Effector memory CD8-positive, alpha-beta T cell (primary cell): ENCODE data around the gene TPM2.

ENCODE experiments used
- ATAC-seq: fragments of 150-1000 bp; cut with Tn5 transposase; replicated peaks from 2 replicates; pipeline ENCODE4 v1.10.0; 2021; ENCODE audit warnings: mild to moderate bottlenecking, moderate library complexity
- DNase-seq, 3 experiments: peaks; one replicate each; pipeline ENCODE4 v3.0.0; 2021
- H3K27ac Mint-ChIP-seq, 2 donors: one replicate each; pipeline ENCODE4 v1.8.0; 2022; ENCODE audit warnings: mild to moderate bottlenecking in 2 of 2, mixed read lengths in 2 of 2, moderate library complexity in 2 of 2
- H3K27me3 Mint-ChIP-seq, 2 donors: one replicate each; pipeline ENCODE4 v1.8.0; 2022; ENCODE audit warnings: mixed read lengths in 2 of 2
- H3K36me3 Mint-ChIP-seq: one replicate; pipeline ENCODE4 v1.8.0; 2022; ENCODE audit warnings: mild to moderate bottlenecking, moderate library complexity, mixed read lengths; ENCODE audit not compliant: insufficient read depth
- H3K4me1 Mint-ChIP-seq, 2 donors: one replicate each; pipeline ENCODE4 v1.8.0; 2022; ENCODE audit warnings: low read depth in 2 of 2, mixed read lengths in 2 of 2
- H3K4me3 Mint-ChIP-seq, 2 donors: one replicate each; pipeline ENCODE4 v1.8.0; 2022; ENCODE audit warnings: mild to moderate bottlenecking in 2 of 2, mixed read lengths in 2 of 2, moderate library complexity in 2 of 2
- H3K9me3 Mint-ChIP-seq, 2 donors: one replicate each; pipeline ENCODE4 v1.8.0; 2022; ENCODE audit warnings: mixed read lengths in 2 of 2

Gene TPM2

DNA sequence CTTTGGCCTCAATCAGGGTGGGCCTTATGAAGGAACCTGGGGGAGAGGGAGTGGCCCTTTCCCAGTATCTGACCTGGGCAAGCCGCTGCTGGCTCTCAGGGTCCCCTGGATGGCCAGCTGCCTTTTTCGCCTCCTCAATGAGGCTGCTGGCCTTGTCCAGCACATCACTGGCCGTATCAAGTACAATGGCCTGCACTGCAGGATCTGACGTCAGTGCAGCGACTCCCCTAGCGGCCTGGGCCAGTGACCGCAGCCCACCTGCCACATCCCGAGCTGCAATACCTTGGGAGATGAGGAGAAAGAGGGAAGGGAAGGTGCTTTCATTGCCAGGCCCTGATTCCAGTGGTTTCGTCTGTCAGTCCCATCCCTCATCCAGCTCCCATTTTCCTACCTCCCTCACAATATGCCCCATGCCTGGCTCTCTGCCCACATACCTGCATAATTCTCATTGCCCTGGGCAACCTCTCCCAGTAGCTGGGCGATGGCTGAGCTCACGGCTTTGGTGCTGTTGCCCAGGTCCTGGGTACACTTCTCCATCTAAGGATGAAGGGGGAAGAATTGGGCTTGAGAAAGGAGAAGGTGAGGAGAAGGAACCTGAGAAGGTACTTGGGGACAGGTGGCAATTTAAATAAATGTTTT is 23.2 kb upstream of the TPM2 start:
- peak overlapping the region; percentile 50 to 57 for H3K27ac Mint-ChIP-seq
- H3K4me3 Mint-ChIP-seq = no peak overlapping the region
- H3K27me3 Mint-ChIP-seq = no peaks in the 10 kb centered on the region
- no peaks in the 10 kb centered on the region for H3K9me3 Mint-ChIP-seq
- H3K4me1 Mint-ChIP-seq = peaks cover 5 to 10% of the 10 kb centered on the region in 2 donors
- no peak for DNase-seq
- H3K36me3 Mint-ChIP-seq = peaks cover 93% of the 10 kb centered on the region
- ATAC-seq = no peak

DNA sequence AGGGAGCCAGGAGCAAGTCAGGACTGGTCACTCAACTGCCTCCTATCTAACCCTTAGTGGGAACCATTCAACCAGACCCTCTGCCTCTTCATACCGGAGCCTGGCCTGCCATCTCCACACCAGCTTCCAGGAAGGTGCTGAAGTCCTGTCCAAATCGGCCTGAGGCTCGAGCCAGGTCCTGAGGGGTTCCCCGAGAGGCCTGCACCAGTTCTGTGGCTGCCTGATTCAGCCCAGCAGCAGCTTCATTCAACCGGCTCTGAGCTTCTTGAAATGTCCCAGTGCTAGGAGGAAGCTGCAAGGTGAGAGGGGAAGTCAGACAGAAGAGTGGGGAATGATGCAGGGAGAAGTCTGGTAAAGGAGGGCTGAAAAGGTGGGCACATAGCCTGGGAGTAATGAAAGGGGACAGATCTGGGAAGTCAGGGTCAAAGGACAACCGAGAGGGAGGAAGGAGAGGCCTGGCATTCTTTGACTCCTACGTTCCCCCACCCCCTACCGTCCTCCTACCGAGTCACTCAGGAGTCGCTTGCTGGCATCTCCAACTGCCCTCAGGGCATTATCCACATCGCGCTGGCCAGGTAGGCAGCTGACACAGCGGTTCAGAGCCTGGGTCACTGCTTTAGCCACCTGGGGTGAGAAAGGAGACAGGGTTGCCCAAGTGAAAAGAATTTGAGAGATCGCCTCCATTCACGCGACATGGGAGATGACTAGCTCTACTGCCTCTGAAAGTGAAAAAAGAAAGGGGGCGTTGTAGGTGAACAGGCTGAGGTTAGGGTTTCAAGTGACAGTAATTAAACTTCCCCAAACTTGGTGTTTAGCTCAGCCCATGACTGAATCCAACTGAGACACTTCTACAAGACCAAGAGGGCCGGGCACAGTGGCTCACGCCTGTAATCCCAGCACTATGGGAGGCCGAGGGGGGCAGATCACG is 22.0 kb upstream of the TPM2 start:
- H3K4me3 Mint-ChIP-seq = no peak overlapping the region
- H3K4me1 Mint-ChIP-seq = peaks cover 5 to 10% of the 10 kb centered on the region in 2 donors
- H3K27me3 Mint-ChIP-seq = no peaks in the 10 kb centered on the region
- H3K36me3 Mint-ChIP-seq = peaks cover 97% of the 10 kb centered on the region
- H3K27ac Mint-ChIP-seq = peak overlapping the region; percentile 50 to 55
- ATAC-seq (no peak), DNase-seq (no peak)
- H3K9me3 Mint-ChIP-seq = no peaks in the 10 kb centered on the region

DNA sequence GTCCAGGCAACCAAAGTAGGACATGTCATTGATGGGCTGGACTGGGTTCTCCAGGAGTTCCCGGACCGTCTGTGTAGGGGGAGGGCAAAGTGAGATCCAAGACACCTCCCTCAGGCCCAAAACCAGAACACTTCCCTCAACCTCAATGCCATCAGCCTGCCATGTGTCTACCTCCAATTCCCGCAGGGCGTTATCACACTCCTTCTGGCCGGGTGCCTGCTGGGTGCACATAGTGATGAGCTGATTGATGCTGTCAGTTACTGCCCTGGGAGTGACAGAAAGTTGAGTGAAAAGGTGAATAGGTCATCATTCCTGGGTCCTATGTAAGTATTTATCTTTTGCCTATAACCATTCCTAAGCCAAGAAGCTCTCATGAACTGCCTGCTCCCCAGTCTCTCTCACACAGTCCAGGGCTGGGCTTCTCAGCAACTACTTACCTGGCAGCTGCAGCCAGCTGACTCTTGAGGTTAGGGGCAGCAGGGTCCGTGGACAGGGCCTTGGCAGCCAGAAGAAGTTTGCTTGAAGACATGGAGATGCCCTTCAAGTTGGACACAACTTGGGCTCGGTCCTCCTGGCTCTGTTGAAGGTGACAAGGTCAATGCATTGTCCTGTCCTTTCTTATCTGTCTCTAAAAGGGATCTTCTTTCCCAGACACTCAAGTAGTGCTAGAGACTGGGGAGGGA is 21.2 kb upstream of the TPM2 start:
- Mint-ChIP-seq H3K4me1 (peaks cover 4 to 5% of the 10 kb centered on the region in 2 donors), H3K9me3 (no peaks in the 10 kb centered on the region), H3K27ac (peak overlapping the region in 1 of 2 donors; percentile 55), H3K27me3 (no peaks in the 10 kb centered on the region), H3K4me3 (no peak overlapping the region), H3K36me3 (peaks cover 96% of the 10 kb centered on the region)
- DNase-seq = no peak
- ATAC-seq = no peak

DNA sequence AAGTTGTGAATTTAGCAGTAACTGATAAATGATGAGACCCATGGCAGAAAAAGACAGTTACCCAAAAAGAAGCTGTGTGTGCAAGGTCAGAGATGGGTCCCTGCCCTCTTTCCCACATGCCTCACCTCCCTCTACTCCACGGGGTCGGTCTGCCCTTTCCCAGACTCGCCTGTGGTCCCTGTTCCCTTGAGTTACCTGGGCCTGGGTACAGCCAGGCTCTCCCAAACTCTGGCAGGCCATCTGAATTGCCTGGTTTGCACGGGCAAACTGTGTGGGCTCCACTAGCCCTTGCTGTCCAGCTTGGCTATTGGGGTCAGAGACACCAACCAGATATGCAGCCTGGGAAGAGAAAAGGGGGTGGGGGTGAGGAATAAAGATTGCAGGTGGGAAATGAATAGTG is 18.4 kb upstream of the TPM2 start:
- Mint-ChIP-seq H3K9me3 (no peaks in the 10 kb centered on the region), H3K4me1 (no peaks in the 10 kb centered on the region), H3K36me3 (peaks cover 89% of the 10 kb centered on the region), H3K4me3 (no peak overlapping the region), H3K27ac (peak overlapping the region in 1 of 2 donors; percentile 72), H3K27me3 (no peaks in the 10 kb centered on the region)
- no peak for ATAC-seq
- no peak for DNase-seq

DNA sequence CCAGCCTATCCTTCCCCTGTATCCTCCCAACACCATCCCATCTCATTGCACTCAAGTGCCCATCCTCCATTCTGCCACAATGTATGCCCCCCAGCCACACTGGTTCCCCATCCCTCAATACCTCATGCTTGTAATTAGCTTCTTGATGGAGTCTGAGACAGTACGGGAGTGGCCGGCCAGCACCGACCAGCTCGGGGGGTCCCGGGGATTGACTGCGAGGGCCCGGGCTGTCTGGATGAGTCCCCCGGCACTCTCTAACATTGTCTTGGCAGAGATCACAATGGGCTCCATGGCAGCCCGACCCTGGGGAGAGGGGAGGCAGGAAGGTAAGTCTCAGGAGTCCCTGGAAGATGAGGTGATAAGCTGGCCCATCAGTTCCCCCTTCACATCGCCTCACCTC is 17.2 kb upstream of the TPM2 start:
- DNase-seq (no peak), ATAC-seq (no peak)
- Mint-ChIP-seq H3K4me3 (no peak overlapping the region), H3K9me3 (no peaks in the 10 kb centered on the region), H3K27ac (peak overlapping the region; percentile 48 to 58), H3K36me3 (peaks cover 77% of the 10 kb centered on the region), H3K4me1 (no peaks in the 10 kb centered on the region), H3K27me3 (no peaks in the 10 kb centered on the region)

DNA sequence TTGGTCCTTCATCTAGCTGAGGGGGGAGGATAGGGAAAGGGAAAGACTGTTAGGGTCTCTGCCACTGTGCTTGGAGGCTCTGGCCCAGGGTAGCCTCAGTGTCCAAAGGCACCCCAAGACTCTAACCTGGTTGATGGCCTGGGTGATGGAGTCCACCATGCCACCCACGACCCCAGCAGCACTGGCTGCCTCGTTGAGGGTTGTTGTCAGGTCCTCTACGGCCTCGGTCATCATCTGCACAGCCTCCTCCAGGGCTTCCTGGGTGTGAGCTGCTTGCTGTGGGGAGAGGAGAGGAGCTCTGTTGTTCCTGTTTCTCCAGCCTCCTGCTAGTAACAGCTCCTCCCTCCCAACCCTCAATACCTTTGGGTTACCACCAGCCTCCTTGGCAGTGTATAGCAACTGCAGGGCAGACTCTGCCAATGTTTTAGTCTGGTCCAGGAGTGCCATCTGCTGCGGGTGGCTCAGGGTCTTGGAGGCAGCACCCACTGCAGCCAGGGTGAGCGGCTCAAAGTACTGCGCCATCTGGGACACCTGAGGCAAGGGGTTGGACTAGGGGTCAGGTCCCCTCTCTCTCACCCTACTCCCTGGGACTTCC is 16.2 kb upstream of the TPM2 start:
- Mint-ChIP-seq H3K4me3 (no peak overlapping the region), H3K36me3 (peaks cover 67% of the 10 kb centered on the region), H3K27ac (peak overlapping the region in 1 of 2 donors; percentile 13), H3K27me3 (no peaks in the 10 kb centered on the region), H3K9me3 (no peaks in the 10 kb centered on the region), H3K4me1 (no peaks in the 10 kb centered on the region)
- DNase-seq (no peak), ATAC-seq (no peak)

DNA sequence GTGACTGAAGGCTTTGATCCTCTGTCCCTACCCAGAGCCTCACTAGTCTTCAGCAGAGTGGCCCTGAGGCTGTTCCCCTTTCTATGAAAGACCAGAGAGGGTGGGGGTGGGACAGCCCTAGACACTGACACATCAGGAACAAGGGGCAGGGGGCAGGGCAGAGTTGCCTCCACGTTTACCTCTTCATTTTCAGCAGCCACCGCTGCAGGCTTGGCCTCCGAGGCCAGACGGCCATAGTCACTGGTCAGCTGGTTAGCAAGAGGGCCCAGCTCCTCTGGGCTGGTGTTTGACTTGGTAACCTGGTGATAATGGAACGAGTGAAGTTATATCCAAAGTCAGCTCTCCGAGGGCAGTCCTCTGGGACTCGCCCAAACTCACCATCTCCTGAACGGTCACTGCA is 15.6 kb upstream of the TPM2 start:
- ATAC-seq (no peak), DNase-seq (no peak)
- Mint-ChIP-seq H3K27ac (peak overlapping the region in 1 of 2 donors; percentile 13), H3K4me3 (no peak overlapping the region), H3K4me1 (no peaks in the 10 kb centered on the region), H3K9me3 (no peaks in the 10 kb centered on the region), H3K36me3 (peaks cover 61% of the 10 kb centered on the region), H3K27me3 (no peaks in the 10 kb centered on the region)

DNA sequence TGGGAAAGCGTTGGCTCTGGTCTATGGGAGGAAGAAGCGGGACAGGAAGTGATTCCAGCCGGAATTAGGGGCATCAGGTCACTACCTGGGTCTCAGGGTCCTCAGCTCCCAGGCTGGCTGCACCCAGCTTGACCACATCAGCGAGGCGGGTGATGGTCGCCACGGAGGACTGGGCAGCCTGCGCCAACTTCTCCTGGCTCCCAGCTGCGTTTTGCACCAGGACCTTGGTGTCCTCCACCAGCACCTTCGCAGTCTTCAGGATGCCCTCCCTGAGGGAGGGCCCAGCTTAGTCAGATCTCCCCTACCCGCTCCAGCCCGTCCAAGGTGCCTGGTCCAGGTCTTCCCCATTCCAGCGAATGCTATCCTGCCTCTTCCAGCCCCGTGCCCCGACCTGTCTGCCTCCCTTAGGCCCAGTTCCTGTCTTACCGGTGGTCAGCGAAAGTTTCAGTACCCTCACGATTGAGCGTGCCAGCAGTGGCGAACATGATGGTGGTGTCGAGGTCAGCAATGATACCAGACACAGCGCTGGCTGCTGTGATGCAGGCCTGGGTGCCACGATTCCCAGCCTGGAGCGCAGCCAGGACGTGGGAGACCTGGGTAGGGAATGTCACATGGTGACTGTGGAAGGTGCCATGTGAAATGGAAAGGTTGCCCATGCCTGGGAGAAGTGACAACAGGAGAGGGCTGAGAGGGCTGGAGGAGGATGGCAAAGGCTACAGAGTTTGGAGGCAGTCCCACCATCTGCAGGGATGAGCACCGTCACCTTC is 14.4 kb upstream of the TPM2 start:
- H3K4me1 Mint-ChIP-seq = no peaks in the 10 kb centered on the region
- H3K4me3 Mint-ChIP-seq = no peak overlapping the region
- no peaks in the 10 kb centered on the region for H3K9me3 Mint-ChIP-seq
- peak overlapping the region in 1 of 2 donors; percentile 14 for H3K27ac Mint-ChIP-seq
- H3K36me3 Mint-ChIP-seq = peaks cover 49% of the 10 kb centered on the region
- DNase-seq (no peak), ATAC-seq (no peak)
- H3K27me3 Mint-ChIP-seq = no peaks in the 10 kb centered on the region

DNA sequence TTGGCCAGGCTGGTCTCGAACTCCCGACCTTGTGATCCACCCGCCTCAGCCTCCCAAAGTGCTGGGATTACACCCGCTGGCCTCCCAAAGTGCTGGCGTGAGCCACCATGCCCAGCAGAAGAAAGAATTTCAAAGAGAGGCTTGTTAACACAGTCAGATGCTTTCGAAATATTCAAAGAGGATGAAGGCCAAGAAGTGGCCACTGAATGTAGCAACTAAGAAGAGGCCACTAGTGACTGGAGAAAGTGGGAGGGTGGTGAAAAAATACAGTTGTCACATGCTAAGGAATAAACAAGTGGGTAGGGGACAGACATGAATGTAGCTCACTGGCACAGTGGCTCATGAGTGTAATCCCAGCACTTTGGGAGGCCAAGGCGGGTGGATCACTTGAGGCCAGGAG is 13.0 kb upstream of the TPM2 start:
- H3K4me1 Mint-ChIP-seq = no peaks in the 10 kb centered on the region
- no peaks in the 10 kb centered on the region for H3K27me3 Mint-ChIP-seq
- H3K36me3 Mint-ChIP-seq = peaks cover 35% of the 10 kb centered on the region
- H3K9me3 Mint-ChIP-seq = no peaks in the 10 kb centered on the region
- no peak overlapping the region for H3K4me3 Mint-ChIP-seq
- DNase-seq = no peak
- H3K27ac Mint-ChIP-seq = peak overlapping the region in 1 of 2 donors; percentile 44
- no peak for ATAC-seq

DNA sequence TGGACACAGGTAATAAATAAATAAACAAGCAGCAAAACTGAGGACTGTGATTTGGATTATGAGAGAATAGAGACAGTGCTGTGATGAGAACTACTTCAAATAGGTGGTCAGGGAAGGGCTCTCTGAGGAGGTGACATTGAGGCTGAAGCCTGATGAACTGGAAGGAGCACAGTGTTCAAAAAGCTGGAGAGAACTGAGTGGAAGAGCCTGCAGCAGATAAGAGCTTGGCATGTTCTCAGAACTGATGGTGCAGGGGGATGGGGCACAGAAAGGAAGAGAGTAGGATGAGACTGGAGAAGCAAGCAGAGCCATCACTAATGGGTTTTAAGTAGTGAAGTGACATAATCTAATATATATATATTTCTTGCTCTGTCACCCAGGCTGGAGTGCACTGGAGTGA is 11.2 kb upstream of the TPM2 start:
- Mint-ChIP-seq H3K36me3 (peaks cover 18% of the 10 kb centered on the region), H3K4me3 (no peak overlapping the region), H3K27me3 (no peaks in the 10 kb centered on the region), H3K9me3 (no peaks in the 10 kb centered on the region), H3K27ac (no peak overlapping the region), H3K4me1 (peaks cover 11 to 13% of the 10 kb centered on the region in 2 donors)
- DNase-seq (no peak), ATAC-seq (no peak)

DNA sequence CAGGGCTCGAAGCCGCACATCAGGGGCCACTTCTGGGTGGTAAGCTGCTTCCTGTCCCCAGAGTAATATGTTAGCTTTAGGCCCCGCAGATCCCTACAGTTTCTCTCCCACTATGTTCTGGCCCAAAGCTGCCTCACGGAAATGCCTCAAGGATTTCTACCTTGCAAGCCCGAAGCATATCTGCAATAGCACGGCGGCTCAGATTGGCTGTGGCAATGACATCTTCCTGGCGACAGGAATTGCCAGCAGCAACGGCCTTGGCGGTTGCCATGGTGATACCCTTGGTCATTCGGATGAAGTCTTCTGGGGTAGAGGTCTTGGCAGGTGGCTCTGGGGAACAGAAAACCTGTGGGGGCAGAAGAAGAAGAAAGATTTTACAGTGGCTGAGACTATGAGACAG is 10.3 kb upstream of the TPM2 start:
- Mint-ChIP-seq H3K9me3 (no peaks in the 10 kb centered on the region), H3K4me1 (peaks cover 11 to 13% of the 10 kb centered on the region in 2 donors), H3K27ac (no peak overlapping the region), H3K27me3 (no peaks in the 10 kb centered on the region), H3K36me3 (peaks cover 9% of the 10 kb centered on the region), H3K4me3 (no peak overlapping the region)
- no peak for ATAC-seq
- DNase-seq = no peak

DNA sequence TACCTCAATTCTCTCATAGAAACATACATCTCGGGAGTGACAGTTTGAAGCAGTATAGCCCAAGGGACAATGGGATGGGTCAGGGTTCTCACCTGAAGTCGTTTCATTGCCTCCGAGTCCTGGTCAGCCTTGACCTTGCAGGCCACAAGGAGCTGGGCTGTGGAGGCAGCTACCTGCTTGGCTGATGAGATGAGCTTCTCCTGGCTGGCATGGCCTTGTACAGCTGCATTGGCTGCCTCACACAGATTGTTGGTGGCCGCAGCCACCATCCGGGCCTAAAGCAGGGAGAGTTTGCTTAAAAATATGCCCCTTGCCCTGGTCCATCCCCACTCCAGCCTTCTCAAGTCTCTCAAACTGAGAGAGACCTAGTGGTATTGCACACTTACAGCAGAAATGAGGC is 8.5 kb upstream of the TPM2 start:
- Mint-ChIP-seq H3K27me3 (no peaks in the 10 kb centered on the region), H3K4me1 (peaks cover 11 to 13% of the 10 kb centered on the region in 2 donors), H3K4me3 (no peak overlapping the region), H3K36me3 (peaks cover 4% of the 10 kb centered on the region), H3K27ac (no peak overlapping the region), H3K9me3 (no peaks in the 10 kb centered on the region)
- ATAC-seq (no peak), DNase-seq (no peak)

DNA sequence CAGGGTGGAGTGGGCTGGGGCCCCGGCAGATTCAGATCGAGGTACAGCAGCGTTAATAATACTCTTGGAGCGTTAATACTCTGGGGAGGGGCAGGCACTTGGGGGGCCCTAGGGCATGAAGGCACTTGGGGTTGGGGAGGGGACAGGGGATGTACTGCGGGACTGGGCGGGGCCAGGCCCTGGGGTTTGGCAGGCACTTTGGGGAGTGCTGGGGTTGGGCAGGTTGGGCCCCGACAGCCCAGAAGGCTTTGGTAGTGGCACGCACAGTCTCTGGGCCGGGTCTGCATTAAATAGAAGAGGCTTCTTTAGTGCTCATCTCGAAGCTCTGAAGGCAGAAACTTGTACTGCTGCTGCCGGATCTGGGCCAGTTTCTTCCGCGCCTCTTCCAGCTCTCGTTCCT is 7.8 kb upstream of the TPM2 start:
- Mint-ChIP-seq H3K9me3 (no peaks in the 10 kb centered on the region), H3K4me1 (peaks cover 11 to 13% of the 10 kb centered on the region in 2 donors), H3K27ac (peak overlapping the region; percentile 12 to 75), H3K27me3 (no peaks in the 10 kb centered on the region), H3K36me3 (peaks cover 4% of the 10 kb centered on the region), H3K4me3 (no peak overlapping the region)
- ATAC-seq (no peak), DNase-seq (no peak)
